Breast epithelium (tissue), 3 donors: ENCODE measurements around the gene SLC8B1.

Experiments used
- POLR2A ChIP-seq: fragments of 450-650 bp; IDR thresholded peaks from one replicate; pipeline ENCODE4 v1.6.1; 2016; ENCODE audit warnings: antibody characterized with exemption, mild to moderate bottlenecking, moderate library complexity
- POLR2AphosphoS5 ChIP-seq, 3 donors: sonication (generic); formaldehyde crosslinking; IDR thresholded peaks; one replicate each; pipeline ENCODE4 v1.6.1; 2017; ENCODE audit warnings: antibody characterized with exemption in 3 of 3
- TF ChIP-seq, protein P1 (sequence below), 3 donors: fragments of 450-650 bp; IDR thresholded peaks; one replicate each; pipeline ENCODE4 v1.5.1; 2016 to 2017; ENCODE audit warnings: antibody characterized with exemption in 3 of 3, mild to moderate bottlenecking in 3 of 3, moderate library complexity in 3 of 3

DNA sequence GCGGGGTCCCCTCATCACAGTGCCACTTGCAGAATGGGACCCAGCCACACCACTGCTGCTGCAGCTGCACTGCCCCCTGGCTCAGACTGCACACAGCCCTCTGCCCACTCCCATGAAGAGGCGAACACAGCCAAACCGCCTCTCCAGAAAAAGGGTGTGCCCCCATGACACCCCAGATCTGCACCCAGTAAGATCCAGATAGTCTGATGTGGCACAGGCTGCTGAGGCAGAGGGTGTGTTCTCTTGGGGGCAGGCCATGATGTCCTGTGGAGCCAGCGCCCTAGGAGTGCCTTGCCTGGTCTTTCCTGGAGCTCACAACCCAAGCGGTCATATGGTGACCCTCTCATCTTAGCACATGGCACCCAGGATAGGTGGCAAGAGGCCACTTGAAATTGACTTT is 44.4 kb downstream of the SLC8B1 start:
- TF ChIP-seq, protein P1, sequence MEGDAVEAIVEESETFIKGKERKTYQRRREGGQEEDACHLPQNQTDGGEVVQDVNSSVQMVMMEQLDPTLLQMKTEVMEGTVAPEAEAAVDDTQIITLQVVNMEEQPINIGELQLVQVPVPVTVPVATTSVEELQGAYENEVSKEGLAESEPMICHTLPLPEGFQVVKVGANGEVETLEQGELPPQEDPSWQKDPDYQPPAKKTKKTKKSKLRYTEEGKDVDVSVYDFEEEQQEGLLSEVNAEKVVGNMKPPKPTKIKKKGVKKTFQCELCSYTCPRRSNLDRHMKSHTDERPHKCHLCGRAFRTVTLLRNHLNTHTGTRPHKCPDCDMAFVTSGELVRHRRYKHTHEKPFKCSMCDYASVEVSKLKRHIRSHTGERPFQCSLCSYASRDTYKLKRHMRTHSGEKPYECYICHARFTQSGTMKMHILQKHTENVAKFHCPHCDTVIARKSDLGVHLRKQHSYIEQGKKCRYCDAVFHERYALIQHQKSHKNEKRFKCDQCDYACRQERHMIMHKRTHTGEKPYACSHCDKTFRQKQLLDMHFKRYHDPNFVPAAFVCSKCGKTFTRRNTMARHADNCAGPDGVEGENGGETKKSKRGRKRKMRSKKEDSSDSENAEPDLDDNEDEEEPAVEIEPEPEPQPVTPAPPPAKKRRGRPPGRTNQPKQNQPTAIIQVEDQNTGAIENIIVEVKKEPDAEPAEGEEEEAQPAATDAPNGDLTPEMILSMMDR (IDR thresholded peaks at IDR 0.05) = no peak
- TF ChIP-seq POLR2A (no peak), POLR2AphosphoS5 (IDR thresholded peaks at IDR 0.05) (no peak)
